ENCODE data around the gene TMC6. TPM values are rescaled to one million over a fixed set of nuclear protein-coding genes. Genes with fewer than 3 reads are reported as not detected.
A peak's percentile ranks its signal among the peaks of the same experiment; 100 is the strongest.

Gene TMC6
- total and polyA plus RNA-seq, 2 of the 13 experiments (the other 11 are each of a cell fraction or from before 2014, with no cell fraction given) = 48.4 to 99.1 TPM

- TF ChIP-seq, protein P1, sequence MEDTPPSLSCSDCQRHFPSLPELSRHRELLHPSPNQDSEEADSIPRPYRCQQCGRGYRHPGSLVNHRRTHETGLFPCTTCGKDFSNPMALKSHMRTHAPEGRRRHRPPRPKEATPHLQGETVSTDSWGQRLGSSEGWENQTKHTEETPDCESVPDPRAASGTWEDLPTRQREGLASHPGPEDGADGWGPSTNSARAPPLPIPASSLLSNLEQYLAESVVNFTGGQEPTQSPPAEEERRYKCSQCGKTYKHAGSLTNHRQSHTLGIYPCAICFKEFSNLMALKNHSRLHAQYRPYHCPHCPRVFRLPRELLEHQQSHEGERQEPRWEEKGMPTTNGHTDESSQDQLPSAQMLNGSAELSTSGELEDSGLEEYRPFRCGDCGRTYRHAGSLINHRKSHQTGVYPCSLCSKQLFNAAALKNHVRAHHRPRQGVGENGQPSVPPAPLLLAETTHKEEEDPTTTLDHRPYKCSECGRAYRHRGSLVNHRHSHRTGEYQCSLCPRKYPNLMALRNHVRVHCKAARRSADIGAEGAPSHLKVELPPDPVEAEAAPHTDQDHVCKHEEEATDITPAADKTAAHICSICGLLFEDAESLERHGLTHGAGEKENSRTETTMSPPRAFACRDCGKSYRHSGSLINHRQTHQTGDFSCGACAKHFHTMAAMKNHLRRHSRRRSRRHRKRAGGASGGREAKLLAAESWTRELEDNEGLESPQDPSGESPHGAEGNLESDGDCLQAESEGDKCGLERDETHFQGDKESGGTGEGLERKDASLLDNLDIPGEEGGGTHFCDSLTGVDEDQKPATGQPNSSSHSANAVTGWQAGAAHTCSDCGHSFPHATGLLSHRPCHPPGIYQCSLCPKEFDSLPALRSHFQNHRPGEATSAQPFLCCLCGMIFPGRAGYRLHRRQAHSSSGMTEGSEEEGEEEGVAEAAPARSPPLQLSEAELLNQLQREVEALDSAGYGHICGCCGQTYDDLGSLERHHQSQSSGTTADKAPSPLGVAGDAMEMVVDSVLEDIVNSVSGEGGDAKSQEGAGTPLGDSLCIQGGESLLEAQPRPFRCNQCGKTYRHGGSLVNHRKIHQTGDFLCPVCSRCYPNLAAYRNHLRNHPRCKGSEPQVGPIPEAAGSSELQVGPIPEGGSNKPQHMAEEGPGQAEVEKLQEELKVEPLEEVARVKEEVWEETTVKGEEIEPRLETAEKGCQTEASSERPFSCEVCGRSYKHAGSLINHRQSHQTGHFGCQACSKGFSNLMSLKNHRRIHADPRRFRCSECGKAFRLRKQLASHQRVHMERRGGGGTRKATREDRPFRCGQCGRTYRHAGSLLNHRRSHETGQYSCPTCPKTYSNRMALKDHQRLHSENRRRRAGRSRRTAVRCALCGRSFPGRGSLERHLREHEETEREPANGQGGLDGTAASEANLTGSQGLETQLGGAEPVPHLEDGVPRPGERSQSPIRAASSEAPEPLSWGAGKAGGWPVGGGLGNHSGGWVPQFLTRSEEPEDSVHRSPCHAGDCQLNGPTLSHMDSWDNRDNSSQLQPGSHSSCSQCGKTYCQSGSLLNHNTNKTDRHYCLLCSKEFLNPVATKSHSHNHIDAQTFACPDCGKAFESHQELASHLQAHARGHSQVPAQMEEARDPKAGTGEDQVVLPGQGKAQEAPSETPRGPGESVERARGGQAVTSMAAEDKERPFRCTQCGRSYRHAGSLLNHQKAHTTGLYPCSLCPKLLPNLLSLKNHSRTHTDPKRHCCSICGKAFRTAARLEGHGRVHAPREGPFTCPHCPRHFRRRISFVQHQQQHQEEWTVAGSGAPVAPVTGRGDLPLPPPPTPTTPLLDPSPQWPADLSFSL (CRISPR knock-in tag; IDR thresholded peaks at IDR 0.05) = no peak
- no peak for TF ChIP-seq ATF7 (IDR thresholded peaks at IDR 0.05)
- peak; percentile 65 for TF ChIP-seq ATF7 (CRISPR knock-in tag; IDR thresholded peaks at IDR 0.05)
- TF ChIP-seq ZNF30 (CRISPR knock-in tag; IDR thresholded peaks at IDR 0.05) = no peak
- no peak for TF ChIP-seq ZNF513 (CRISPR knock-in tag; conservative IDR thresholded peaks at IDR 0.05)
- no peak for TF ChIP-seq PRMT3 (CRISPR knock-in tag; IDR thresholded peaks at IDR 0.05; ENCODE audit: borderline replicate concordance, low read depth)
- TF ChIP-seq ZNF101 (CRISPR knock-in tag; IDR thresholded peaks at IDR 0.05; ENCODE audit: borderline replicate concordance, low read depth) = no peak
- TF ChIP-seq NFATC3 (CRISPR knock-in tag; IDR thresholded peaks at IDR 0.05) = no peak
- peak; percentile 95 for TF ChIP-seq NR2C2 (CRISPR knock-in tag; IDR thresholded peaks at IDR 0.05; ENCODE audit: borderline replicate concordance)
- TF ChIP-seq FIP1L1 (IDR thresholded peaks at IDR 0.05; ENCODE audit: borderline replicate concordance, insufficient read depth, low read depth, low read length) = no peak
- TF ChIP-seq ZNF335 (CRISPR knock-in tag; IDR thresholded peaks at IDR 0.05) = 0 out of 2 replicates have a peak, but pooled peaks have one; percentile 37
- 0 out of 2 replicates have a peak, but pooled peaks have one; percentile 4 for TF ChIP-seq ZFP82 (CRISPR knock-in tag; IDR thresholded peaks at IDR 0.05; ENCODE audit: borderline replicate concordance)
- no peak; the same call in 1 of the 2 replicates for TF ChIP-seq ATF7-NPFF (CRISPR knock-in tag; IDR thresholded peaks at IDR 0.05; ENCODE audit: low read depth)
- TF ChIP-seq ZNF124 (CRISPR knock-in tag; IDR thresholded peaks at IDR 0.05) = peak; percentile 62; the same call in 1 of the 2 replicates
- TF ChIP-seq ZNF33A (CRISPR knock-in tag; IDR thresholded peaks at IDR 0.05; ENCODE audit: borderline replicate concordance) = no peak; the same call in 1 of the 2 replicates
- TF ChIP-seq PHF21A (CRISPR knock-in tag; IDR thresholded peaks at IDR 0.05) = peak; percentile 81
- TF ChIP-seq SMAD9 (CRISPR knock-in tag; IDR thresholded peaks at IDR 0.05) = no peak
- TF ChIP-seq ZNF737 (CRISPR knock-in tag; IDR thresholded peaks at IDR 0.05; ENCODE audit: borderline replicate concordance) = no peak
- no peak for TF ChIP-seq NFE2L1 (CRISPR knock-in tag; IDR thresholded peaks at IDR 0.05; ENCODE audit: borderline replicate concordance)
Observed at GRCh38 chr17:78127239-78127887, 1.2 kb downstream of the TMC6 start (continued).

Data from HepG2 (cell line).